ENCODE measurements around the gene CWC22. TPM values are rescaled to one million over a fixed set of nuclear protein-coding genes. Genes with fewer than 3 reads are reported as not detected.
A peak's percentile ranks its signal among the peaks of the same experiment; 100 is the strongest.

Gene CWC22
- total and polyA plus RNA-seq, 2 of the 8 experiments (the other 6 are each of a cell fraction or from before 2014, with no cell fraction given), result 3.7 to 34.0 TPM

GRCh38 chr2:180015951-180016709 is 9.0 kb upstream of the CWC22 start:
- H4K91ac ChIP-seq (replicated peaks; ENCODE audit: insufficient read length, low read length), result no peak overlapping the region
- no peak overlapping the region for H2BK20ac ChIP-seq (ENCODE audit: low read length)
- no peaks in the 10 kb centered on the region for H3K79me1 ChIP-seq (ENCODE audit: low read depth, low read length)
- no peak overlapping the region for H3K9ac ChIP-seq (replicated peaks in 1 of 4; ENCODE audit: extremely low read depth in 1 of 4, low read depth in 3 of 4, low read length in 3 of 4)
- no peak overlapping the region for H4K8ac ChIP-seq (ENCODE audit: extremely low read depth, insufficient read depth, low read length)
- H2BK12ac ChIP-seq (ENCODE audit: low read depth, low read length), result no peak overlapping the region
- FAIRE-seq, result no peak
- H3K9me3 ChIP-seq (ENCODE audit: insufficient read depth in 2 of 2, low read depth in 1 of 2, low read length in 1 of 2), result no peaks in the 10 kb centered on the region
- H2AFZ ChIP-seq (ENCODE audit: low read length), result peak overlapping the region; percentile 93
- DNase-seq (ENCODE audit: low read depth in 1 of 2, low spot score in 2 of 2), result no peak
- H3K4ac ChIP-seq (replicated peaks; ENCODE audit: insufficient read length, low read depth, low read length), result no peak overlapping the region
- H3K23ac ChIP-seq (ENCODE audit: insufficient read length), result no peak overlapping the region
- 91% methylated on average over 5 of the region's 5 CpGs; no CpG with 5 or more reads in 1 of the 2 experiments for WGBS, 2 experiments (ENCODE audit: extremely low coverage in 1 of 2, insufficient coverage in 1 of 2, insufficient read length in 1 of 2, insufficient replicate concordance in 2 of 2, low coverage in 1 of 2, low lambda C conversion rate in 2 of 2, missing lambda C conversion rate in 1 of 2)
- no peaks in the 10 kb centered on the region for H3K36me3 ChIP-seq (ENCODE audit: control insufficient read depth in 2 of 4, insufficient read depth in 4 of 4, low read length in 3 of 4)
- H3K4me1 ChIP-seq (replicated peaks in 1 of 4; ENCODE audit: control insufficient read depth in 3 of 4, insufficient read depth in 4 of 4, low read length in 3 of 4), result no peaks in the 10 kb centered on the region
- no peaks in the 10 kb centered on the region for H3K27me3 ChIP-seq (replicated peaks in 1 of 4; ENCODE audit: control insufficient read depth in 3 of 4, extremely low read depth in 1 of 4, insufficient read depth in 3 of 4, low read length in 3 of 4)
- no peak overlapping the region for H2AK5ac ChIP-seq (ENCODE audit: low read depth, low read length)
- H3K23me2 ChIP-seq (ENCODE audit: low read depth, low read length), result no peaks in the 10 kb centered on the region
- H3K27ac ChIP-seq (ENCODE audit: low read depth, low read length), result no peak overlapping the region
- H3K4me3 ChIP-seq (ENCODE audit: extremely low read depth in 1 of 4, insufficient read depth in 2 of 4, low read depth in 3 of 4, low read length in 4 of 4), result no peak overlapping the region
- ChIA-PET POLR2A (ENCODE audit: partially characterized antibody) (no interaction called here), CTCF (ENCODE audit: partially characterized antibody) (interaction anchor here (0.6 to 1.2 kb wide), 4 partner anchors 13 to 1702 kb away, joined by 3 to 7 read pairs (median 4); no protein-coding TSS in a partner anchor)
- no peak overlapping the region for H3K18ac ChIP-seq (ENCODE audit: extremely low read depth, low read length)
- no peak overlapping the region for H3K14ac ChIP-seq (ENCODE audit: insufficient read length)
- no peak overlapping the region for H3K4me2 ChIP-seq (ENCODE audit: insufficient read depth in 1 of 2, low read depth in 2 of 2, low read length in 2 of 2)
- H4K20me1 ChIP-seq (replicated peaks in 1 of 2; ENCODE audit: control insufficient read depth in 1 of 2, insufficient read depth in 2 of 2, low read length in 2 of 2), result no peaks in the 10 kb centered on the region
- H3K79me2 ChIP-seq (ENCODE audit: control insufficient read depth in 1 of 2, insufficient read depth in 2 of 2, low read length in 2 of 2), result no peaks in the 10 kb centered on the region
- no peak overlapping the region for H4K5ac ChIP-seq (ENCODE audit: insufficient read length, low read depth, low read length)
- H3K56ac ChIP-seq (replicated peaks; ENCODE audit: insufficient read length, low read depth, low read length), result no peak overlapping the region
- no peak overlapping the region for H2BK15ac ChIP-seq (ENCODE audit: low read length)
- no peak overlapping the region for H2BK120ac ChIP-seq (replicated peaks; ENCODE audit: low read depth, low read length)
- H2BK5ac ChIP-seq (ENCODE audit: low read depth, low read length), result no peak overlapping the region
- no peak for TF ChIP-seq GTF2F1 (IDR thresholded peaks at IDR 0.05; ENCODE audit: borderline replicate concordance, low read depth, low read length)
- no peak for TF ChIP-seq POLR2AphosphoS5 (IDR thresholded peaks at IDR 0.05; ENCODE audit: low read depth, low read length)
- no peak for TF ChIP-seq FOSL1 (IDR thresholded peaks at IDR 0.05; ENCODE audit: insufficient read depth, low read depth, low read length)
- TF ChIP-seq SP1 (IDR thresholded peaks at IDR 0.05; ENCODE audit: low read depth, low read length), result no peak
- TF ChIP-seq TCF12 (IDR thresholded peaks at IDR 0.05; ENCODE audit: low read depth, low read length), result no peak
- TF ChIP-seq KDM5A (IDR thresholded peaks at IDR 0.05; ENCODE audit: low read length), result no peak
- TF ChIP-seq NRF1 (IDR thresholded peaks at IDR 0.05; ENCODE audit: low read depth, low read length), result no peak
- no peak for TF ChIP-seq BACH1 (IDR thresholded peaks at IDR 0.05; ENCODE audit: low read length)
- TF ChIP-seq TAF7 (optimal IDR thresholded peaks at IDR 0.05; ENCODE audit: borderline replicate concordance, low read depth, low read length), result no peak
- no peak for TF ChIP-seq TEAD4 (IDR thresholded peaks at IDR 0.05; ENCODE audit: low read depth, low read length)
- TF ChIP-seq EZH2 (IDR thresholded peaks at IDR 0.05; ENCODE audit: low read depth, low read length, severe bottlenecking), result no peak
- no peak for TF ChIP-seq BCL11A (IDR thresholded peaks at IDR 0.05; ENCODE audit: low read depth in 2 of 2, low read length in 2 of 2)
- no peak for TF ChIP-seq SIX5 (IDR thresholded peaks at IDR 0.05; ENCODE audit: low read depth, low read length)
- TF ChIP-seq ASH2L (IDR thresholded peaks at IDR 0.05; ENCODE audit: low read length), result no peak
- TF ChIP-seq SRF (IDR thresholded peaks at IDR 0.05; ENCODE audit: low read depth, low read length), result no peak

All from H1 (cell line).